ENCODE measurements around the gene PRKAG2.

The PRKAG2 gene

GRCh38 chr7:151565541-151565940 is 311.4 kb downstream of the PRKAG2 start:
- ATAC-seq: no peak
- no peaks in the 10 kb centered on the region for H3K27me3 Mint-ChIP-seq
- no peak for DNase-seq
- no peaks in the 10 kb centered on the region for H3K9me3 Mint-ChIP-seq
- peaks cover 4% of the 10 kb centered on the region for H3K4me1 Mint-ChIP-seq
- no peak overlapping the region for H3K27ac Mint-ChIP-seq
- H3K4me3 Mint-ChIP-seq: no peak overlapping the region

DNA sequence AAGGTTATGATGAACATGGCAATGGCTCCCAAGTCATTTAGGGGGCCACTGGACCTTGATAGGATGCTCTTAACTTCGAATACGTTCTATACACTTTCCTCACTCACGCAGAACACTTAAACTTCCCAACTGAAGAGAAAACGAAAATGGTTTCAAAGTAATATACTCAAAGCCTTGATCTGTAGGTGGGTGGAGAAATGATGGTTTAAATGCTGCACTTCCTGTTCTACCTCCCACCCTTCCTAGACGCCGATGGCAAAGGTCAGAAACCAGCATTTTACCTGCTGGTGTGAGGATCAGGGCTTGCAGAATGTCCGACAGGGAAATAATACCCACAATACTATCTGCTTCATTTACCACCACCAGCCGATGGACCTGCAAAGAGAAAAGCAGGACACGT is 316.7 kb downstream of the PRKAG2 start:
- Mint-ChIP-seq H3K27ac (peak overlapping the region; percentile 88 to 94), H3K27me3 (no peaks in the 10 kb centered on the region), H3K4me1 (peaks cover 17% of the 10 kb centered on the region), H3K9me3 (no peaks in the 10 kb centered on the region), H3K4me3 (peak overlapping the region; percentile 56 to 57)
- ATAC-seq: no peak
- DNase-seq: peak in 1 of 2 donors; percentile 5

DNA sequence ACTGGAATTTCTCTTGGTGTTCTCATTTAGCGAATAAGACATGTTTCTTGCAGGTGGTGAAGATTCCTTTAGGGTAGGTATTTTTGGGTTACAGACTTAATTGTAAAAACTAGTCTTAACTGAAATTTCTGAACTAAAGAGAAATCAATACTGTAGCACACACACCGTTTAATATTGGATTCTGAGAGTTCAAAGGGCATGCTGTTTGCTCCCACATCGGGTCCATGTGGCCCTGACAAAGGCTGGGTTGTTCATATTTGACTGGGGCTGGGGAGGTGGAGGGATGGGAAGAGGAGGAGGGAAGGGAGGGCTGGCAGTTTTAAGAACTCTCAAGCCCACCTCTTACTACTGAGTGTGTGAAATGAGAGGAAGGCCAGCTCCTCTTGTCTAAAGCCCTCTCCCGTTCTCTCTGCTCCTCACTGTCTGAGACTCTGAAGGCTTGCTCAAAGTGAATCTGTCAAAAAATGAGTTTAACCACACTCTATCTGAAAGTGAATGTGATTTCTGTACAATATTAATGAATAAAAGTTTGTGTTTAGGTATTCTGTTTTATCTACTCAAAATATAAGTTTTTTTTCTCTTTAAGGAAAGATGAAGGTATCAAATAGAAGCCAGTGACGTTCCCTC is 317.2 kb downstream of the PRKAG2 start:
- peak overlapping the region; percentile 56 to 57 for H3K4me3 Mint-ChIP-seq
- peaks cover 17% of the 10 kb centered on the region for H3K4me1 Mint-ChIP-seq
- peak; percentile 49 for ATAC-seq

GRCh38 chr7:151558575-151558974 is 318.3 kb downstream of the PRKAG2 start:
- Mint-ChIP-seq H3K9me3 (no peaks in the 10 kb centered on the region), H3K27ac (no peak overlapping the region), H3K27me3 (no peaks in the 10 kb centered on the region), H3K4me1 (peaks cover 17% of the 10 kb centered on the region), H3K4me3 (no peak overlapping the region)
- ATAC-seq (no peak), DNase-seq (no peak)

More for the DNA sequence above, 317.2 kb downstream of the PRKAG2 start:
- H3K27ac Mint-ChIP-seq: peak overlapping the region; percentile 88 to 94
- H3K27me3 Mint-ChIP-seq: no peaks in the 10 kb centered on the region
- no peaks in the 10 kb centered on the region for H3K9me3 Mint-ChIP-seq
- DNase-seq: no peak

GRCh38 chr7:151556592-151556991 is 320.3 kb downstream of the PRKAG2 start:
- ATAC-seq (no peak), DNase-seq (no peak)
- Mint-ChIP-seq H3K4me3 (no peak overlapping the region), H3K27ac (no peak overlapping the region), H3K9me3 (no peaks in the 10 kb centered on the region), H3K27me3 (no peaks in the 10 kb centered on the region), H3K4me1 (peaks cover 17% of the 10 kb centered on the region)

GRCh38 chr7:151553356-151553755 is 323.6 kb downstream of the PRKAG2 start:
- H3K4me3 Mint-ChIP-seq: no peak overlapping the region
- ATAC-seq: peak; percentile 9
- no peak for DNase-seq
- H3K4me1 Mint-ChIP-seq: no peaks in the 10 kb centered on the region
- no peak overlapping the region for H3K27ac Mint-ChIP-seq
- H3K27me3 Mint-ChIP-seq: no peaks in the 10 kb centered on the region
- H3K9me3 Mint-ChIP-seq: no peaks in the 10 kb centered on the region

GRCh38 chr7:151552352-151553028 is 324.4 kb downstream of the PRKAG2 start:
- H3K4me1 Mint-ChIP-seq: no peaks in the 10 kb centered on the region
- no peak overlapping the region for H3K4me3 Mint-ChIP-seq
- peak overlapping the region in 1 of 2 donors; percentile 35 for H3K27ac Mint-ChIP-seq
- H3K9me3 Mint-ChIP-seq: no peaks in the 10 kb centered on the region
- DNase-seq: no peak
- peak; percentile 28 for ATAC-seq
- H3K27me3 Mint-ChIP-seq: peaks cover under 1% of the 10 kb centered on the region

DNA sequence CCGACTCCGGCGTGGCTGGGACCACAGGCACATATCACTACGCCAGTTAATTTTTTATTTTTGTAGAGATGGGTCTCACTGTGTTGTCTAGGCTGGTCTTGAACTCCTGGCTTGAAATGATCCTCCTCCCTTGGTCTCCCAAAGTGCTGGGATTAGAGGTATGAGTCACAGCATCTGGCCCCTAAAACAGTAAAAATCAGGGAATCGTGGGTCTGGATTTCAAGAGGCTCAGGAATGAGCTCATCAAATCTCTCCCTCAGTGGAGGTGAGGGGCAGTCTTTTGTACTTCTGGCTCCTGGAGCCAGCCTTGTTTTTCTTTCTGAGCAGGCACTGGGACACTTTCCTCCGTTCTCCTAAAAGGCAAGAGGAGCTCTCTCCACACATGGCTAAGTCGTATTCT is 325.1 kb downstream of the PRKAG2 start:
- ATAC-seq (no peak), DNase-seq (no peak)
- no peaks in the 10 kb centered on the region for H3K4me1 Mint-ChIP-seq
- H3K27me3 Mint-ChIP-seq: peaks cover 7% of the 10 kb centered on the region
- no peak overlapping the region for H3K4me3 Mint-ChIP-seq
- no peak overlapping the region for H3K27ac Mint-ChIP-seq
- H3K9me3 Mint-ChIP-seq: no peaks in the 10 kb centered on the region

DNA sequence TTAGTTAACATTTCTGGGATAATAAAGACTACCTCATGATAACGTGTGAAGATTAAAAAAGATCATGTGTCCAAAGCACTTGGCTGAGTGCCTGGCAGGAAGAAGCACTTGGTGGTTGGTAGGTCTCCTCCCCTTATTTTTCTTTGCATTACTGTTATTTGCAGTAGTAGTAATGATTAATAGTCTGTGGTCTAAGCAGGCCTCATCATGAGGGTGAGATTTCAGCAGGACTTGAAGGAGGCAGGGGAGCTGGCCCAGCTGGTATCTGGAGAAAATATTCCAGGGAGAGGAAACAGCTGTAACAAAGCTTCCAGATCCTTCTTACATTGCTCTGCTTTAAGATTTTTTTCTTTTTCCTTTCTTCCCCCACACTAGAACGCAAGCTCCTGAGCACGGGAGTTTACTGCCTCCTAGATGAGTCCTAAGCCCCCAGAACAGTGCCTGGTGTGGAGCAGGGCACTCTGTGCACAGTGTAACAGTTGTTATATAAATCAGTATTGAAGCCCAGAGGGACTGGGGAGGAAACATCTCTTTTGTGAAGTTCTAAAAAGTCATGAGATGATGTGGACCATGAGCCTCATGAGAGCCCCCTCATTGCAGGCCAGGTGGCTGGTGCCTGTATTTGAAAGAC is 326.1 kb downstream of the PRKAG2 start:
- ATAC-seq: no peak
- Mint-ChIP-seq H3K27ac (no peak overlapping the region), H3K9me3 (no peaks in the 10 kb centered on the region), H3K4me1 (no peaks in the 10 kb centered on the region), H3K27me3 (peaks cover 18% of the 10 kb centered on the region), H3K4me3 (no peak overlapping the region)
- DNase-seq: no peak

DNA sequence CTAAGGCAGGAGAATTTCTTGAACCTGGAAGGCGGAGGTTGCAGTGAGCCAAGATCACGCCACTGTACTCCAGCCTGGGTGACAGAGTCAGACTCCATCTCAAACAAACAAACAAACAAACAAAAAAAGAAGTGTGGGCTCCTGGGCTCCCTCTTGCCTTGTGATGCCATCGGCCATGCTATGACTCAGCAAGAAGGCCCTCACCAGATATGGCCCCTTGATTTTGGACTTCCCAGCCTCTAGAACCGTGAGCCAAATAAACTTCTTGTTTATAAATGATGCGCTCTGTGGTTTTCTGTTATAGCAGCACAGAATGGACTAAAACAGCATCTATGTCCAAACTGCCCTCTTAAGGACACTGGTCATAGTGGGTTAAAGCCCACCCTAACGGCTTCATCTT is 327.3 kb downstream of the PRKAG2 start:
- H3K4me1 Mint-ChIP-seq: no peaks in the 10 kb centered on the region
- no peak overlapping the region for H3K27ac Mint-ChIP-seq
- no peak for ATAC-seq
- peaks cover 19% of the 10 kb centered on the region for H3K27me3 Mint-ChIP-seq
- H3K9me3 Mint-ChIP-seq: no peaks in the 10 kb centered on the region
- H3K4me3 Mint-ChIP-seq: no peak overlapping the region
- DNase-seq: no peak

DNA sequence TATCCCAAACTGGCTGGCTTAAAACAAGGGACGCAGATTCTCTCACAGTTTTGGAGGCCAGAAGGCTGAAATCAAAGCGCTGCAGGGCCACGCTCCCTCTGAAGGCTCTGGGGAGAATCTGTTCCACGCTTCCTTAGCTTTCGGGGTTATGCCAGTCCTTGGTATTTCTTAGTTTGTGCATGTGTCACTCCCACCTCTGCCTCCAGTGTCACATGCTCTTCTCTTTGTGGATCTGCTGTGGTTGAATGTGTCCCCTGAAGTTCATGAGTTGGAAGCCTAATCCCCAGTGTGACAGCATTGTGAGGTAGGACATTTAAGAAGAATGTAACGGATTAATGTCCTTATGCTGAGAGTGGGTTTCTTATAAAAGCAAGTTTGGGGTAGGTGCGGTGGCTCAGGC is 327.8 kb downstream of the PRKAG2 start:
- ATAC-seq: no peak
- peaks cover 19% of the 10 kb centered on the region for H3K27me3 Mint-ChIP-seq
- no peak overlapping the region for H3K27ac Mint-ChIP-seq

GRCh38 chr7:151544183-151544582 is 332.7 kb downstream of the PRKAG2 start:
- Mint-ChIP-seq H3K4me1 (no peaks in the 10 kb centered on the region), H3K27me3 (peaks cover 31% of the 10 kb centered on the region), H3K27ac (no peak overlapping the region), H3K4me3 (no peak overlapping the region), H3K9me3 (no peaks in the 10 kb centered on the region)
- ATAC-seq (no peak), DNase-seq (no peak)

More for the DNA sequence above, 327.8 kb downstream of the PRKAG2 start:
- H3K4me1 Mint-ChIP-seq: no peaks in the 10 kb centered on the region
- no peaks in the 10 kb centered on the region for H3K9me3 Mint-ChIP-seq
- no peak for DNase-seq
- H3K4me3 Mint-ChIP-seq: no peak overlapping the region

DNA sequence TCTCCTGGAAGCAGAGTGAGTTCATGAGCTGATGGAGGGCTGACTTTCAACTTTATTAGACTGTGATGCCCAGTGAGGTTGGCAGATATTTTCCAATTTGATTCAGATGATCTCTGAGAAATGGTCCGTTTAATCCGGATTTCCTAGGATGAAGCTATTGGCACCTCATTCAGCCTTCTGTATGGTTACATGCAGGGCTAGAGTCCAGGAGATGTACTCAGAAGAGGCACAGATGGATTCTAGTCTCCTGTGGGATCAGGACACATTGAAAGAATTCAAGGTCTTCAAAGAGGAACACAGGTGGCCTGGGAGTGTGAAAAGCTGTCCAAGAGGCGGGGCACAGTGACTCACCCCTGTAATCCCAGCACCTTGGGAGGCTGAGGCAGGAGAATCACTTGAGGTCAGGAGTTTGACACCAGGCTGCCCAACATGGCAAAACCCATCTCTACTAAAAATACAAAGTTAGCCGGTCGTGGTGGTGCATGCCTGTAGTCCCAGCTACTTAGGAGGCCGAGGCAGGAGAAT is 334.2 kb downstream of the PRKAG2 start:
- Mint-ChIP-seq H3K27ac (no peak overlapping the region), H3K4me3 (no peak overlapping the region), H3K9me3 (no peaks in the 10 kb centered on the region), H3K27me3 (peaks cover 40% of the 10 kb centered on the region), H3K4me1 (peaks cover 15% of the 10 kb centered on the region)
- DNase-seq: no peak
- no peak for ATAC-seq

DNA sequence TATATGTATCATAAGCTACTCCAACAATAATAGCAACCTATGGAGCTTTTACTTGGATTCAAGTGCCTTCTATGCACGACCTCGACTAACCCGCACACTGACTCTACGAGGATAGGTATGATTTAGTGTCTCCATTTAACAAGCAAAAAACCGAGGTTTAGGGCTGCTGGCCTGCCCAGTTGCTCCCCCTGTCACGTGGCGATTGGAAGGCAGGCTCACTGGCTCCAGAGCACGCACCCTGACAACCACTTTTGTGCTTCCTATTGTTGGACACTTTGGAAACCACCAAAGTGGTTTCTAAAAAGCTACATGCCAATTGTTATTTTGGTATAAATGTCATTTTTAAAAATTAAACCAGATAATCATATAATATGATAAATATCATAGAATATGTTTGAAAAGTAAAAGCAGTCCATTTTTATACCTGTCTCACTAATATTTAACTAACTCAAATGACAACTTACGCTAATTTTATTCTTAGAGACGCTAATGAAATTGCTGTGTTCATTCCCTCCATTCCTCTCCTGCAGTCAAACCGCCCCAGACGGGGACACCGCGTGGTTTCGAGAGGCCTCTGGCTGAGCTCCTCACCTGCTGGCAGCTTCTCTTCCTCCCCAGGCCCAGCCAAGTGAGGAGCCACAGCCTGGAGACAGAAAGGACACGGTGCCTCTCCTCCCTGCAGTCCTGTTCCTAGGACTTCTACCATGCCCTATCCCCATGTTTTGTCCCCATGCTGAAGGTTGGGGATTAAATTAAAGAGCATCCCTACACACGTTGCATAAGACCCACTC is 335.0 kb downstream of the PRKAG2 start:
- H3K27me3 Mint-ChIP-seq: peaks cover 41% of the 10 kb centered on the region
- H3K4me3 Mint-ChIP-seq: no peak overlapping the region
- no peak overlapping the region for H3K27ac Mint-ChIP-seq
- H3K4me1 Mint-ChIP-seq: peaks cover 21% of the 10 kb centered on the region
- no peaks in the 10 kb centered on the region for H3K9me3 Mint-ChIP-seq
- DNase-seq (no peak), ATAC-seq (no peak)

GRCh38 chr7:151540146-151540545 is 336.8 kb downstream of the PRKAG2 start:
- ATAC-seq: no peak
- DNase-seq: no peak
- Mint-ChIP-seq H3K27me3 (peaks cover 31% of the 10 kb centered on the region), H3K4me3 (no peak overlapping the region), H3K9me3 (no peaks in the 10 kb centered on the region), H3K4me1 (peaks cover 21% of the 10 kb centered on the region), H3K27ac (no peak overlapping the region)

Measured in stimulated activated naive CD8-positive, alpha-beta T cell treated with anti-CD3 and anti-CD28 coated beads, Interleukin-15, amount 100 ng/mL, for 72 hours (primary cell).